Neural cell (in vitro differentiated cells): Measurements from ENCODE around the gene INPP5B. TPM values are rescaled to one million over a fixed set of nuclear protein-coding genes. Genes with fewer than 3 reads are reported as not detected.
"Not testable (repeated sequence)": the region's sequence is repeated elsewhere in the genome, so short reads cannot be mapped to it uniquely, and the experiment has no call there.

Experiments used
- H2AFZ ChIP-seq: fragments of 200-600, 300-800 bp; sonication (generic), shearing (Covaris generic); 2 replicates; pipeline ENCODE4 v1.6.0; 2014; ENCODE audit warnings: low read depth, mild to moderate bottlenecking, antibody characterized with exemption, low read length, moderate library complexity
- H3F3A ChIP-seq: fragments of 200-600 bp; shearing (Covaris generic); 2 replicates; pipeline ENCODE4 v1.6.1; 2016; ENCODE audit warnings: mild to moderate bottlenecking, moderate library complexity, mixed read lengths, antibody characterized with exemption, low read length; ENCODE audit not compliant: insufficient read depth, poor library complexity, severe bottlenecking
- H3K27ac ChIP-seq: fragments of 200-600, 300-800 bp; sonication (generic), shearing (Covaris generic); 2 replicates; pipeline ENCODE4 v1.5.1; 2014; ENCODE audit warnings: mild to moderate bottlenecking, low read length, moderate library complexity
- H3K27me3 ChIP-seq: fragments of 300-800, 200-600 bp; sonication (generic), shearing (Covaris generic); 2 replicates; pipeline ENCODE4 v1.6.0; 2014; ENCODE audit warnings: mild to moderate bottlenecking, low read depth, low read length, moderate library complexity; ENCODE audit not compliant: insufficient read depth
- H3K36me3 ChIP-seq: fragments of 300-800, 200-600 bp; sonication (generic), shearing (Covaris generic); 2 replicates; pipeline ENCODE4 v1.5.1; 2014; ENCODE audit warnings: mild to moderate bottlenecking, antibody characterized with exemption, low read length, moderate library complexity; ENCODE audit not compliant: insufficient read depth
- H3K4me2 ChIP-seq: fragments of 300-800, 200-600 bp; sonication (generic), shearing (Covaris generic); 2 replicates; pipeline ENCODE4 v1.6.0; 2014; ENCODE audit warnings: mild to moderate bottlenecking, low read length
- H3K4me3 ChIP-seq: fragments of 300-800, 200-600 bp; sonication (generic), shearing (Covaris generic); 2 replicates; pipeline ENCODE4 v1.5.1; 2014; ENCODE audit warnings: mild to moderate bottlenecking, low read length, moderate library complexity
- H3K79me2 ChIP-seq: fragments of 200-600 bp; shearing (Covaris generic); replicated peaks from 2 replicates; pipeline ENCODE4 v1.6.0; 2014; ENCODE audit warnings: mild to moderate bottlenecking, low read length, moderate library complexity; ENCODE audit not compliant: insufficient read depth
- H3K9ac ChIP-seq: fragments of 300-800, 200-600 bp; sonication (generic), shearing (Covaris generic); 2 replicates; pipeline ENCODE4 v1.6.1; 2016; ENCODE audit warnings: mild to moderate bottlenecking, low read length, mixed read lengths
- H3K9me2 ChIP-seq: fragments of 200-600 bp; shearing (Covaris generic); 2 replicates; pipeline ENCODE4 v1.6.1; 2016; ENCODE audit warnings: mild to moderate bottlenecking, low read length, mixed read lengths; ENCODE audit not compliant: insufficient read depth
- H3K9me3 ChIP-seq: fragments of 200-600, 300-800 bp; sonication (generic), shearing (Covaris generic); 2 replicates; pipeline ENCODE4 v1.6.1; 2016; ENCODE audit warnings: mild to moderate bottlenecking, mixed run types, low read length, moderate library complexity, mixed read lengths
- H4K20me1 ChIP-seq: fragments of 200-600 bp; shearing (Covaris generic); 2 replicates; pipeline ENCODE4 v1.6.1; 2016; ENCODE audit warnings: mild to moderate bottlenecking, mixed run types; ENCODE audit not compliant: insufficient read depth
- EP300 ChIP-seq: fragments of 450-650 bp; conservative IDR thresholded peaks from 2 replicates; pipeline ENCODE4 v1.6.1; 2014; ENCODE audit warnings: antibody characterized with exemption, mild to moderate bottlenecking, moderate library complexity; ENCODE audit not compliant: poor library complexity, severe bottlenecking
- EZH2 ChIP-seq: fragments of 200-600, 300-800 bp; shearing (Covaris generic), sonication (generic); IDR thresholded peaks from 2 replicates; pipeline ENCODE4 v1.6.1; 2014; ENCODE audit warnings: antibody characterized with exemption, low read length, borderline replicate concordance, mild to moderate bottlenecking; ENCODE audit not compliant: insufficient read depth, poor library complexity, severe bottlenecking
- MXI1 ChIP-seq: fragments of 450-650 bp; conservative IDR thresholded peaks from 2 replicates; pipeline ENCODE4 v1.6.1; 2014; ENCODE audit warnings: antibody characterized with exemption, mild to moderate bottlenecking; ENCODE audit not compliant: poor library complexity, severe bottlenecking
- POLR2AphosphoS5 ChIP-seq: IDR thresholded peaks from 2 replicates; pipeline ENCODE4 v1.6.1; 2012
- RAD21 ChIP-seq: fragments of 450-650 bp; conservative IDR thresholded peaks from 2 replicates; pipeline ENCODE4 v1.6.1; 2014; ENCODE audit warnings: antibody characterized with exemption, mild to moderate bottlenecking, moderate library complexity
- SMC3 ChIP-seq: fragments of 450-650 bp; conservative IDR thresholded peaks from 2 replicates; pipeline ENCODE4 v1.6.1; 2014; ENCODE audit warnings: antibody characterized with exemption, mild to moderate bottlenecking, moderate library complexity; ENCODE audit not compliant: poor library complexity
- TAF1 ChIP-seq: IDR thresholded peaks from 2 replicates; pipeline ENCODE4 v1.6.1; 2012; ENCODE audit warnings: low read depth
- polyA plus RNA-seq: library from polyadenylated mRNA; depleted of rRNA; stranded (reverse); fragments of >200 nt; gene quantifications from 2 replicates; pipeline ENCODE4 v1.2.3, GENCODE V29; 2014
- TF ChIP-seq, protein P1 (sequence below): fragments of 450-650 bp; IDR thresholded peaks from 2 replicates; pipeline ENCODE4 v1.5.1; 2014; ENCODE audit warnings: antibody characterized with exemption, mild to moderate bottlenecking, moderate library complexity; ENCODE audit not compliant: poor library complexity, severe bottlenecking
- TF ChIP-seq, protein P2 (sequence below): IDR thresholded peaks from 2 replicates; pipeline ENCODE4 v1.6.1; 2012; ENCODE audit warnings: borderline replicate concordance

INPP5B gene
- polyA plus RNA-seq, 1 donor from 2014 or later = 13.4 TPM

DNA sequence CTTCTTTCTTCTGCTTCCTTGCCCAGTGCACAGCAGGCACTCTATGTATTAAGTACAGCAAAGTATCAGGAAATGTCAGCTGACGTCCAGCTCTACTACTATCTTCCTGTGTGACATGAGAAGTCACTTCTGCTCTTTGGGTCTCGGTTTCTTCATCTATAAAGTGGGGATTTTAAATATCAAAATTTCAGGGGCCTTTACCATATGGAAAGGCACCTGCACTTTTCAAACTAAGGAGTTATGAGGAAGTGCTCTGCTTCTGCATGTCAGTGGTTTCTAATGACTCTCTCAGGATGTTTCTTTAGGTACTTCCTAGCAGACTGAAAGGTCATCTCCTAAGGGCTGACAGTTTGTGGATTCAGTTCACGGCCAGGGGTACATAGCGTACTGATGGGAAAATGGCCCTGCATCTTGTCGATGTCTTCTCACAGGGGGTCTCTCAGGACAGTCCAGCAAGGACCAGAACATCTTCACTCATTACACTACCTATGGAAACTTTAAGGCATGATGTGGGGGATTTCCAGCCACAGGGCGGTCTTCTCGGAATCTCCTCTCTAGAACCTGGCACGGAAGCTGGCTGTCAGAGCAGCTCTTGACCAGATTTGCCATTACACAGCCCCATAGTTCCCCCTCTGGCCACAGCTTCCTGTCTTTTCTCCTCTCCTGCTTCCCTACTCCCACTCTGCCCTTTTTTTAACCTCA, 45.5 kb downstream of the INPP5B start:
- Histone ChIP-seq H3K9me2 (no peaks in the 10 kb centered on the region), H2AFZ (no peak overlapping the region), H3F3A (no peaks in the 10 kb centered on the region), H3K36me3 (no peaks in the 10 kb centered on the region), H3K27me3 (no peaks in the 10 kb centered on the region), H3K79me2 (no peaks in the 10 kb centered on the region), H3K27ac (no peak overlapping the region), H3K4me2 (no peak overlapping the region), H3K4me3 (no peak overlapping the region), H4K20me1 (no peaks in the 10 kb centered on the region), H3K9ac (no peak overlapping the region), H3K9me3 (no peaks in the 10 kb centered on the region)
- TF ChIP-seq, protein P1, sequence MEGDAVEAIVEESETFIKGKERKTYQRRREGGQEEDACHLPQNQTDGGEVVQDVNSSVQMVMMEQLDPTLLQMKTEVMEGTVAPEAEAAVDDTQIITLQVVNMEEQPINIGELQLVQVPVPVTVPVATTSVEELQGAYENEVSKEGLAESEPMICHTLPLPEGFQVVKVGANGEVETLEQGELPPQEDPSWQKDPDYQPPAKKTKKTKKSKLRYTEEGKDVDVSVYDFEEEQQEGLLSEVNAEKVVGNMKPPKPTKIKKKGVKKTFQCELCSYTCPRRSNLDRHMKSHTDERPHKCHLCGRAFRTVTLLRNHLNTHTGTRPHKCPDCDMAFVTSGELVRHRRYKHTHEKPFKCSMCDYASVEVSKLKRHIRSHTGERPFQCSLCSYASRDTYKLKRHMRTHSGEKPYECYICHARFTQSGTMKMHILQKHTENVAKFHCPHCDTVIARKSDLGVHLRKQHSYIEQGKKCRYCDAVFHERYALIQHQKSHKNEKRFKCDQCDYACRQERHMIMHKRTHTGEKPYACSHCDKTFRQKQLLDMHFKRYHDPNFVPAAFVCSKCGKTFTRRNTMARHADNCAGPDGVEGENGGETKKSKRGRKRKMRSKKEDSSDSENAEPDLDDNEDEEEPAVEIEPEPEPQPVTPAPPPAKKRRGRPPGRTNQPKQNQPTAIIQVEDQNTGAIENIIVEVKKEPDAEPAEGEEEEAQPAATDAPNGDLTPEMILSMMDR = no peak
- TF ChIP-seq EP300 (no peak), TAF1 (no peak), MXI1 (no peak), POLR2AphosphoS5 (no peak), RAD21 (no peak), EZH2 (no peak), SMC3 (no peak)
- TF ChIP-seq, protein P2, sequence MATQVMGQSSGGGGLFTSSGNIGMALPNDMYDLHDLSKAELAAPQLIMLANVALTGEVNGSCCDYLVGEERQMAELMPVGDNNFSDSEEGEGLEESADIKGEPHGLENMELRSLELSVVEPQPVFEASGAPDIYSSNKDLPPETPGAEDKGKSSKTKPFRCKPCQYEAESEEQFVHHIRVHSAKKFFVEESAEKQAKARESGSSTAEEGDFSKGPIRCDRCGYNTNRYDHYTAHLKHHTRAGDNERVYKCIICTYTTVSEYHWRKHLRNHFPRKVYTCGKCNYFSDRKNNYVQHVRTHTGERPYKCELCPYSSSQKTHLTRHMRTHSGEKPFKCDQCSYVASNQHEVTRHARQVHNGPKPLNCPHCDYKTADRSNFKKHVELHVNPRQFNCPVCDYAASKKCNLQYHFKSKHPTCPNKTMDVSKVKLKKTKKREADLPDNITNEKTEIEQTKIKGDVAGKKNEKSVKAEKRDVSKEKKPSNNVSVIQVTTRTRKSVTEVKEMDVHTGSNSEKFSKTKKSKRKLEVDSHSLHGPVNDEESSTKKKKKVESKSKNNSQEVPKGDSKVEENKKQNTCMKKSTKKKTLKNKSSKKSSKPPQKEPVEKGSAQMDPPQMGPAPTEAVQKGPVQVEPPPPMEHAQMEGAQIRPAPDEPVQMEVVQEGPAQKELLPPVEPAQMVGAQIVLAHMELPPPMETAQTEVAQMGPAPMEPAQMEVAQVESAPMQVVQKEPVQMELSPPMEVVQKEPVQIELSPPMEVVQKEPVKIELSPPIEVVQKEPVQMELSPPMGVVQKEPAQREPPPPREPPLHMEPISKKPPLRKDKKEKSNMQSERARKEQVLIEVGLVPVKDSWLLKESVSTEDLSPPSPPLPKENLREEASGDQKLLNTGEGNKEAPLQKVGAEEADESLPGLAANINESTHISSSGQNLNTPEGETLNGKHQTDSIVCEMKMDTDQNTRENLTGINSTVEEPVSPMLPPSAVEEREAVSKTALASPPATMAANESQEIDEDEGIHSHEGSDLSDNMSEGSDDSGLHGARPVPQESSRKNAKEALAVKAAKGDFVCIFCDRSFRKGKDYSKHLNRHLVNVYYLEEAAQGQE = no peak

DNA sequence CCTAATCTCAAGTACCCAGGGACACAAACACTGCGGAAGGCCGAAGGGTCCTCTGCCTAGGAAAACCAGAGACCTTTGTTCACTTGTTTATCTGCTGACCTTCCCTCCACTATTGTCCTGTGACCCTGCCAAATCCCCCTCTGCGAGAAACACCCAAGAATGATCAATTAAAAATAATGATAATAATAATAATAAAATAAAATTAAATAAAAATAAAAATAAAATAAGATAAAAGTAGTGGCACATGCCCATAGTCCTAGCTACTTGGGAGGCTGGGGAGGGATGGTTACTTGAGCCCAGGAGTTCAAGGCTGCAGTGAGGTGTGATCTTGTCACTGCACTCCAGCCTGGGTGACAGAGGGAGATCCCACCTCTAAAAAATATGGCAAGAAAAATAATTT, 49.3 kb downstream of the INPP5B start:
- not testable (repeated sequence) for H3K9me3 ChIP-seq, H3K4me3 ChIP-seq, H3K36me3 ChIP-seq, H3F3A ChIP-seq, H3K9ac ChIP-seq, H2AFZ ChIP-seq, H3K4me2 ChIP-seq, H3K27ac ChIP-seq, H4K20me1 ChIP-seq, H3K27me3 ChIP-seq, H3K9me2 ChIP-seq, H3K79me2 ChIP-seq

DNA sequence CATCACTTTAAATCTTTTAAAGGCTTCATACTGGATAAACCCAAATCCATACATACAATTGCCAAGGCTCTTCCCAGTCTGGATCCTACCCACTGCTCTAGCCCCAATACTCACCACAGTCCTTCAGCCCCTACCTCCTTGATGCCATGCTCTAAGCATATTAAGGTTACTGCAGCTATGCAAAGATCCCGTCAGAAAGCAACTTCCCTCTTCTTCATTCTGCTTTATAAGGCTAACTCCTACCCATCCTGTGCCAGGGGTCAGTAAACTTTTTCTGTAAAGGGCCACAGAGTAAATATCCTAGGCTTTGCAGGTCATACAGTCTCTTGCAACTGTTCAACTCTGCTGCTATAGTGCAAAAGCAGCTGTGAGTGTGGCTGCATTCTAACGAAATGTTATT, 53.2 kb downstream of the INPP5B start:
- no peak overlapping the region for H3K4me2 ChIP-seq
- H3K9me2 ChIP-seq = no peaks in the 10 kb centered on the region
- no peaks in the 10 kb centered on the region for H3K36me3 ChIP-seq
- H3K9ac ChIP-seq = no peak overlapping the region
- TF ChIP-seq EZH2 (no peak), RAD21 (no peak), TAF1 (no peak), SMC3 (no peak), POLR2AphosphoS5 (no peak), EP300 (no peak), MXI1 (no peak)
- TF ChIP-seq, protein P2 = no peak
- TF ChIP-seq, protein P1 = no peak
- H3F3A ChIP-seq = no peaks in the 10 kb centered on the region
- no peak overlapping the region for H3K27ac ChIP-seq
- H3K4me3 ChIP-seq = no peak overlapping the region
- no peaks in the 10 kb centered on the region for H3K9me3 ChIP-seq
- no peaks in the 10 kb centered on the region for H3K79me2 ChIP-seq
- H4K20me1 ChIP-seq = no peaks in the 10 kb centered on the region
- no peak overlapping the region for H2AFZ ChIP-seq
- H3K27me3 ChIP-seq = no peaks in the 10 kb centered on the region
